GM12864 (cell line): ENCODE results near the gene TCTN1.
"Not testable (repeated sequence)": the region's sequence is repeated elsewhere in the genome, so short reads cannot be mapped to it uniquely, and the experiment has no call there.

Experiments
- DNase-seq: peaks from one replicate; pipeline ENCODE4 v3.0.0-alpha.2; 2011; ENCODE audit warnings: low read depth
- H3K4me3 ChIP-seq: 2 replicates; pipeline ENCODE4 v1.5.1; 2011; ENCODE audit warnings: mild to moderate bottlenecking, low read depth, low read length, control low read depth
- TF ChIP-seq, protein P1 (sequence below): IDR thresholded peaks from 2 replicates; pipeline ENCODE4 v1.5.1; 2011; ENCODE audit warnings: low read depth, mild to moderate bottlenecking, moderate library complexity, low read length, control low read depth, inconsistent platforms; ENCODE audit errors: missing control alignments

Gene TCTN1

DNA sequence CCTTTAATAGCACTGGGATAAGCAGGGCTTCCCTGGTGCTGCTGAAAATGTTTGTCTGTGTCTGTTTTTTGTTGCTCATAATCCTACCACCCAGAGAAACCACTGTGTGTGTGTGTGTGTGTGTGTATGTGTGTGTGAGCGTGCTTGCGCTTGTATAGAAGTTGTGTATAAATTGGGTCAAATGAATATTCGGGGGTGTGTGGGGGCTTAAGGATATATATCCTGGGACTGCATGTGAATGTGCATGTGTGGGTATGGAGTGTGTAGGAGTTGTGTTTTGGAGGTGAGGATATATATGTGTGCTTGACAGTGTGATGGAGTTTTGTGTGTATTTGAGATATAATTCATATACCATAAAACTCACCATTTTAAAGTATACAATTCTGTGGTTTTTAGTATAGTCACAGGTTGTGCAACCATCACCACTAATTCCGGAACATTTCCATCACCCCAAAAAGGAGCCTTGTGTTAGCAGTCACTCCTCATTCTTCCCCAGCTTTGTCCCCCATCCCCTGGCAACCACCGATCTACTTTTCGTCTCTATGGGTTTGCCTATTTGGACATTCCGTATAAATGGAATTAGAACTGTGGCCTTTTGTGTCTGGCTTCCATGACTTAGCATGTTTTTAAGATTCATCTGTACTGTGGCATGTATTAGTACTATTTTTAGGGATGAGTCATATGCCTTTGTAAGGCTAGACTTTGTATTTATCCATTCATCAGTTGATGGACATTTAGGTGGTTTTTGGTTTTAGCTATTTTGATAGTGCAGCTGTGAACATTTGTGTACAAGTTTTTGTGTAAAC lies 25.6 kb downstream of the TCTN1 start:
- no peak for DNase-seq
- H3K4me3 ChIP-seq = no peak overlapping the region
- TF ChIP-seq, protein P1, sequence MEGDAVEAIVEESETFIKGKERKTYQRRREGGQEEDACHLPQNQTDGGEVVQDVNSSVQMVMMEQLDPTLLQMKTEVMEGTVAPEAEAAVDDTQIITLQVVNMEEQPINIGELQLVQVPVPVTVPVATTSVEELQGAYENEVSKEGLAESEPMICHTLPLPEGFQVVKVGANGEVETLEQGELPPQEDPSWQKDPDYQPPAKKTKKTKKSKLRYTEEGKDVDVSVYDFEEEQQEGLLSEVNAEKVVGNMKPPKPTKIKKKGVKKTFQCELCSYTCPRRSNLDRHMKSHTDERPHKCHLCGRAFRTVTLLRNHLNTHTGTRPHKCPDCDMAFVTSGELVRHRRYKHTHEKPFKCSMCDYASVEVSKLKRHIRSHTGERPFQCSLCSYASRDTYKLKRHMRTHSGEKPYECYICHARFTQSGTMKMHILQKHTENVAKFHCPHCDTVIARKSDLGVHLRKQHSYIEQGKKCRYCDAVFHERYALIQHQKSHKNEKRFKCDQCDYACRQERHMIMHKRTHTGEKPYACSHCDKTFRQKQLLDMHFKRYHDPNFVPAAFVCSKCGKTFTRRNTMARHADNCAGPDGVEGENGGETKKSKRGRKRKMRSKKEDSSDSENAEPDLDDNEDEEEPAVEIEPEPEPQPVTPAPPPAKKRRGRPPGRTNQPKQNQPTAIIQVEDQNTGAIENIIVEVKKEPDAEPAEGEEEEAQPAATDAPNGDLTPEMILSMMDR = no peak

GRCh38 chr12:110640275-110641025 lies 26.5 kb downstream of the TCTN1 start:
- DNase-seq = no peak
- H3K4me3 ChIP-seq = no peak overlapping the region
- TF ChIP-seq, protein P1 = no peak

- H3K4me3 ChIP-seq = no peak overlapping the region
- TF ChIP-seq, protein P1 = no peak
- no peak for DNase-seq
These were observed 27.6 kb downstream of the TCTN1 start for GRCh38 chr12:110641521-110641920.

DNA sequence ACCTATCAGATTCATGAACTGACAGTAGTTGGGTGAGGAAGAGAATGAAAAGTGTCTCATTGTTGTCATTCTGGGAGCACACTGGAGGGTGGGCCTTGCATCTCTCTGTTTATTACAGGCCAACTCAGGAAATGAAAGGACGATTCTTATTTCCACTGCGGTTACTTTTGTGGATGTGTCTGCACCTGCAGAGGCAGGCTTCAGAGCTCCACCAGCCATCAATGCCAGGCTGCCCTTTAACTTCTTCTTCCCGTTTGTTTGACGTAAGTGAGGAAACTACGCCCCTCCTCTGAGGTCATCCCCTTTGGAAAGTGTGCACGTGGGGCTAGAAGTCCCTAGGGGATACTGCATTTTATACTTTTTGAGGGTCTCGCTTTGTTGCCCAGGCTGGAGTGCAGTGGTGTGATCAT lies 33.7 kb downstream of the TCTN1 start:
- no peak overlapping the region for H3K4me3 ChIP-seq
- TF ChIP-seq, protein P1 = no peak
- no peak for DNase-seq

DNA sequence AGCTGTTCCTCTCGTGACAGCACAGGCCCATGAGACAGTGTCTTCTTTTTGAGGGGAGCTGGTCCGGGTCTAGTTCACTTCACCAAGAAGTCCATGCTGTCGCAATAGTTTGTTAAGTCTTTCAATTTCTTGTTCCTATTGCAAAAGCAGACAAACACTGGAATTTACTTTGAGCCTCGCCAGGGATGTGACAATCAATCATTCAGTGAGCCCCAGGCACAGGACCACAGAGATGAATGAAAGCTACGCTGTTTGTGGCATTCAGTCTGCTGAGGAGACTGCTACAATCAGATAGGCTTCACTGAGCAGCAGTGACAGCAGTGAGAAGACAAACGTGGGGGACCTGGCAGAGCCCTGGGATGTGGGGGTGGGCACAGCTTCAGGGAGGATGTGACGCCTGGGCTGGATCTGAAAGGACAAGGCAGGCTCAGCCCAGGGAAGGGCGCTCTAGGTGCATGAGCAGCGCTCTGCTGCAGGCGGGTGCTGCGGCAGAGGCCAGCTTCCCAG lies 35.5 kb downstream of the TCTN1 start:
- DNase-seq = no peak
- no peak overlapping the region for H3K4me3 ChIP-seq
- TF ChIP-seq, protein P1 = no peak

DNA sequence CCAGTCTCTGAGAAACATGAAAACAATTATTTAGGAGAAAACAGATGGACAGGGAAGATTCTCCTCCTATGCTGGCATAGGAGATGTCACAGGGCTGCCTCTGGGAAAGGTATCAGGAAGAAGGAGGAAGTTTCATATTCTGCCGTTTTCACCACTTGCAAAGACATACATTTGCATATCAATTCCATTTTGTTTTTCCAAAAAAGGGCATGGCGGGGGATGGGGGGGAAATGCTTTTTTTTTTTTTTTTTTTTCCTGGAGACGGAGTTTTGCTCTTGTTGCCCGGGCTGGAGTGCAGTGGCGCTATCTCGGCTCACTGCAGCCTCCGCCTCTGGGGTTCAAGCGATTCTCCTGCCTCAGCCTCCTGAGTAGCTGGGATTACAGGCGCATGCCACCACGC lies 40.3 kb downstream of the TCTN1 start:
- H3K4me3 ChIP-seq, DNase-seq: not testable (repeated sequence)

GRCh38 chr12:110656071-110656655 lies 42.2 kb downstream of the TCTN1 start:
- TF ChIP-seq, protein P1 = no peak
- no peak overlapping the region for H3K4me3 ChIP-seq
- no peak for DNase-seq
